ENCODE data around the gene ANGPT4.

DNA sequence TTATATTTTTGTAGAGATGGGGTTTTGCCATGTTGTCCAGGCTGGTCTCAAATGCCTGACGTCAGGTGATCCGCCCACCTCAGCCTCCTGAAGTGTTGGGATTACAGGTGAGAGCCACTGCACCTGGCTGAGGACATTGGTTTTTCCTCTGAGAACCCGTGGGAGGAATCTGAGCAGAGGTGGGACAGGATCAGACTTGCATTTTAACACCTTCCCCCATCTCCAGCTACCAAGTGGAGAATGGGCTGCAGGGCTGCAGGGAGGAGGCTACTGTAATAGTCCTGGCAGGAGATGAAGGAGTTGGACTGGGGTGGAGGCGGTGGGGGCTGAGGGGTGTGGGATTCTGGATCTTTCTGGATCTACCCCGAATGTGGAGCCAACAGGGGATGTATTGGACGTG is 58.1 kb downstream of the ANGPT4 start:
- TF ChIP-seq, protein P1, sequence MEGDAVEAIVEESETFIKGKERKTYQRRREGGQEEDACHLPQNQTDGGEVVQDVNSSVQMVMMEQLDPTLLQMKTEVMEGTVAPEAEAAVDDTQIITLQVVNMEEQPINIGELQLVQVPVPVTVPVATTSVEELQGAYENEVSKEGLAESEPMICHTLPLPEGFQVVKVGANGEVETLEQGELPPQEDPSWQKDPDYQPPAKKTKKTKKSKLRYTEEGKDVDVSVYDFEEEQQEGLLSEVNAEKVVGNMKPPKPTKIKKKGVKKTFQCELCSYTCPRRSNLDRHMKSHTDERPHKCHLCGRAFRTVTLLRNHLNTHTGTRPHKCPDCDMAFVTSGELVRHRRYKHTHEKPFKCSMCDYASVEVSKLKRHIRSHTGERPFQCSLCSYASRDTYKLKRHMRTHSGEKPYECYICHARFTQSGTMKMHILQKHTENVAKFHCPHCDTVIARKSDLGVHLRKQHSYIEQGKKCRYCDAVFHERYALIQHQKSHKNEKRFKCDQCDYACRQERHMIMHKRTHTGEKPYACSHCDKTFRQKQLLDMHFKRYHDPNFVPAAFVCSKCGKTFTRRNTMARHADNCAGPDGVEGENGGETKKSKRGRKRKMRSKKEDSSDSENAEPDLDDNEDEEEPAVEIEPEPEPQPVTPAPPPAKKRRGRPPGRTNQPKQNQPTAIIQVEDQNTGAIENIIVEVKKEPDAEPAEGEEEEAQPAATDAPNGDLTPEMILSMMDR (IDR thresholded peaks at IDR 0.05; ENCODE audit: insufficient read depth, low read depth, low read length): no peak
- no peak for TF ChIP-seq EZH2 (IDR thresholded peaks at IDR 0.05; ENCODE audit: insufficient read depth, low read length)

Data from astrocyte (in vitro differentiated cells and primary cell).